H54 (cell line): ENCODE measurements around the gene TRIM7.

ENCODE experiments used
- DNase-seq: peaks from one replicate; pipeline ENCODE4 v3.0.0; 2011; ENCODE audit warnings: low spot score, mixed read lengths; ENCODE audit not compliant: insufficient read length
- FAIRE-seq: peaks from 3 replicates; lab custom pipeline; 2011; peaks lifted over from hg19 to GRCh38; lab: Jason Lieb, UNC
- POLR2A ChIP-seq: IDR thresholded peaks from 2 replicates; pipeline ENCODE4 v1.6.1; 2011; ENCODE audit warnings: low read depth, mild to moderate bottlenecking, low read length

The TRIM7 gene

DNA sequence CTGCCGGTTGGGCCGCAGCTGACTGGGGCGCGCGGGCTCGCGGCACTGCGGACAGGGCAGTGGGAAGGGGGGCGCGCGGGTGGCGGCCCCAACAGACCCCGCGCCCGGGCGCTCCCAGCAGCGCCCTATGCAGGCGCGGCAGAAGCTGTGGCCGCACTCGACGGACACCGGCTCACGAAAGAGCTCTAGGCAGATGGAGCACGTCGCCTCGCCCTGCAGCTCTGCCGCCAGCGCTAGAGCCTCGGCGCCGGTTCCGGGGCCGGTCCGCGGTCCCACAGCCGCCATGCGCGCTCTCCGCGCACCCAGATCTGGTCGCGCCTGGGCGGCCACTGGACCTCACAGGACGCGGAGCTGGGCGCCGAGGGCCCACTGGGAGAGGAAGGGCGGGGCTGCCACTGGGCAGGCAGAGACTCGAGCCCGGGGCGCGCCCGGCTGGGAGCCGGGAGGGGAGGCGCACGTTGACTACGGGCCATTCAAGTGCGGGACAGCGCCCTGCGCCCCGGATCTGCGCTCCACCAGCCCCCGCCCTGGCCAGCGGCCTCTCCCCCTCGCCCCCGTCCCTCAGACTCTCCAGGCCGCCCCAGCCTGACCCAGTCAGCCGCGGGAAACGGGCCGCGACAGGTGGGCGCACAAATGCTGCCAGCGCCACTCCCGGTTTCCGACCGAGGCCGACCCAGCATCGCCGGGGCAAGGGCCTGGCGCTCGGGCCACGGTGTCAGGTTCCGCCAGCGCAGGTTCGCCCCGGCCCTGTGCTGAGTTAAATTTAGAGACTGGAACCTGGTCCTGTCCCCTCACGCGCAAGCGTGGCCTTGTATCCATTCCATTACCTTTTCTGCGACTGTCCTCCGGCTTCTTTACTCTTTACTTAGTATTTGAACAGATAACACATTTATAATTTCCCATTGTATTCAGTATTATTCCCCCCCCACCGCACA, at the start of gene TRIM7:
TRIM7 (minus strand) TSS at position 371 of the 935 bp plus-strand sequence; CDS start at position 285, 86 bp downstream.
- DNase-seq (peak; percentile 49), FAIRE-seq (no peak)
- peak; percentile 58 for TF ChIP-seq POLR2A

DNA sequence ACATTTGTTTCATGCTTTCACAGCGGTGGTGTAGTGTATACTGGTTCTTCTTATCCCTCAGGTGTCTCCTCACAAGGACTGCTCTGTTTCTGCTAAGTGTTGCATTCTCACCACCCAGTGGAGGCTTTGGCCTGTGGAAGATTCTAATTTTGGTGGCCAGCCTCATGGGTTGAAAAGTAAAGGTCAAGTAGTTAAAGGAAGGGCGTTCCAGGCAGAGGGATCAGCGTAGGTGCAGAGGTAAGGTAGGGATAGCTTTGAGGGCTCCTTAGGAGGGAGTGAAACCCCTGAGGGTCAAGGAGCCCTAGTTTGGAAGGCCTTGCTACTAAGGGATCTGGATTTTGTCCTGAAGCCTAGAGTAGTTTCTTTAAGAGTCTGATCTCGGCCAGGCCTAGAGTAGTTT, 43.3 kb upstream of the TRIM7 start:
- no peak for TF ChIP-seq POLR2A

DNA sequence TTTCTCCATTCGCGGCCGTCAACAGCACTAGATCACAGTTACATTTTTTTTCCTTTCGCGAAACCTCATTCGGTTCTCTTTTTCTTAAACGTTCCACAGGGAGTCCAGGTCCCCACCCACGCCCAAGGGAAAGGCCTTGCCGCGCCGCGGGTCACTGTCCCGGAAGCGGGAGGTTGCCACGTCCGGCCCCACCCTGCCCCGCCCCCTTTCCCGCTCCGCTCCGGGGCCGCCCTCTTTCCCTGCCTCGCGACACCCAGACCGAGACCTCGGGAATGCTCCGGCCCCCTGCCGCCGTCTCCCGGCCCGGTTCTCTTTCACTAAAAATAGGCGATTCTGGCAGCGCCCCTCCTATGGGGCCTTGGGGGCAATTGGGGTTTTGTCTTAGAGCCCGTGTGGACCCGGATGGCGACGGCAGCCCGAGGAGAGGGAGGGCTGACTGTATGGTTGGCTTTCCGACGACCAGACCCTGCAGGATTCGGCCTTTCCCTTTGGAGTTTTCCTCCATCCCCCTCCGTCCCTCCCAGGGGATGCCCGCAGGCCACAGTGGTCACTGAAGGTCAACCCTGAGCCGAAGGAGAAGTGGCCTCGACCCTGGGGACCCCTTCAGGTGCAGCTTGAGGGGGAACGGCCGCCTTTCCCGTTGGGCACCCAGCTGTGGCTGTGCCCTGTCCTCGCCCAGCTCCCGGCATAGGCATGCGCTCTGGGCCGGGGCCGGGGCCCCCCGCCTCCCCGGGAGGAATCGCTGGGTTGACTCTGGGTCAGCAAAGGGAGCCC, 41.5 kb upstream of the TRIM7 start:
- DNase-seq = peak; percentile 67

More for the DNA sequence above, 43.3 kb upstream of the TRIM7 start:
- DNase-seq = no peak
- FAIRE-seq = no peak

DNA sequence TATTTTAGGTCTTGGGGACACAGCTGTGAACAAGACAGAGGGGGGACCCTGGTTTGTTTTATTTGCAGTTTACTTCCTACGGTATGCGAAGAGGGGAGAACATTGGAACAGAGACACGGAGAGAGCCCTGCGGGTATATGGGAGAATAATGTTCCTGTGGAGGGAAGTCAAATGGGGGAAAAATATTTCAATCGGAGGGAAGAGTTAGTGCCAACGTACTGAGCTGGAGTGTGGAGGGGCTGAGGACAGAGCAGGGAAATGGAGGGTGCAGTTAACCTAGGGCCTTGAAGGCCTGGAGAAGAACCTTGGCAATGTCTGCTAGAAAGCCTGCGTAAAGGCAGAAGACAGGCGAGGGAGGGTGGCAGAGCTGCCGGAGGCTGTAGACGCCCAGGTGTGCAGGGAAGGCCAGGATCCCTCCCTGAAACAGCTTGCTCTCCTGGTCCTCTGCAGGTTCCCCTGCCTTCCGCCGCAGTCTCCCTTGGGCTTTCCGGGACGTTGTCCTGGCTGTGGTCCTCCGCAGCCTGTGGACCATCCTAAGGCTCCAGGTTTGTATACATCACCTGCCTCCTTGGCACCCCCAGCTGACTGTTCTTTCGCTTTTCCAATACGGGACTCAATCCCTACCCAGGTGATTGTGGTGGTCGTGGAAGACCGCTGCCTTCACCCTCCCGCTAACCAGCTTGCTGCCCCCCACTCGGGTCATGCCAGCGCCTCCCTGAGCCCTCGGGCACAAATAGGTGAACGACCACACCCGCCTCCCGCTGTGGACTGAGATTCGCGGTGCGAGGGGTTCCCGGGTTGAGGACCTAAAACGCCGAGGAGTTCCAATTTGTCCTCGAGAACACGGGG, 40.7 kb upstream of the TRIM7 start:
- FAIRE-seq (no peak), DNase-seq (no peak)
- TF ChIP-seq POLR2A = no peak

More for the DNA sequence above, 41.5 kb upstream of the TRIM7 start:
- FAIRE-seq = no peak
- TF ChIP-seq POLR2A = peak; percentile 32; the same call in 1 of the 2 replicates

DNA sequence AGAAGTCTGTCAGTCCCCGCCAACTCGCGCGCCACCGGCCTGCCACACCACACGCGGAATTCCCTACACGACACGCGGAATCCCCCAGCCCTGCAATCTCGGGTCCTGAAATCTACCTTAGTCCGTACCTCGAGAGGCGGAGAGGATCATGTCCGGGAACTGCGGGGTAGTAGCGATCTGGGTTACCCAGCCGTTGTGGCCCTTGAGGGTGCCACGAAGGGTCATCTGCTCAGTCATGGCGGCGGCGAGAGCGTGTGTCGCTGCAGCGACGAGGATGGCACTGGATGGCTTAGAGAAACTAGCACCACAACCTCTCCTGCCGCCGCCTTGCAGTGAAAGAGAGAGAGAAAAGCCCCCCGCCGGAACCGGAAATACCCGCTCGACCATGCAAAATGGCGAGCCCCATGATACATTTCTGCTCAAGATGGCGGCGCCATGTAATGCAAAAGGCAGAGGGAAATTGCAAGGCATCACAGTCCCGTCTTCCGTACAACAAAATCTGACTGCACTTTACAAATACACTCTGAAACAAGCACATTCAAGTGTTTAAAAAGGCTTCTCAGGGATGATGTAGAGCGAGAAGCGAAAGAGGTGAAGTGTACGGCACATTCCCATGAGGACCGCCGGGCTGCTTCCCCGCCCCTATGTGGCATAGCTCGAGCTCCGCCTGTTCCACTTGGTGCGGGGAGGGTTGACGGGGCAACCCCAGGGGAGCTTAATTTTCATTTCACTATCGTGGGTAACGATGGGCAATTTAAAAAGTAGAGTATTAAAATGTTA, 38.8 kb upstream of the TRIM7 start, which contains the start of gene RACK1:
RACK1 (minus strand) TSS at position 343 of the 780 bp plus-strand sequence; CDS start at position 237, 106 bp downstream.
- peak; percentile 94 for TF ChIP-seq POLR2A
- FAIRE-seq (no peak), DNase-seq (peak; percentile 70)

DNA sequence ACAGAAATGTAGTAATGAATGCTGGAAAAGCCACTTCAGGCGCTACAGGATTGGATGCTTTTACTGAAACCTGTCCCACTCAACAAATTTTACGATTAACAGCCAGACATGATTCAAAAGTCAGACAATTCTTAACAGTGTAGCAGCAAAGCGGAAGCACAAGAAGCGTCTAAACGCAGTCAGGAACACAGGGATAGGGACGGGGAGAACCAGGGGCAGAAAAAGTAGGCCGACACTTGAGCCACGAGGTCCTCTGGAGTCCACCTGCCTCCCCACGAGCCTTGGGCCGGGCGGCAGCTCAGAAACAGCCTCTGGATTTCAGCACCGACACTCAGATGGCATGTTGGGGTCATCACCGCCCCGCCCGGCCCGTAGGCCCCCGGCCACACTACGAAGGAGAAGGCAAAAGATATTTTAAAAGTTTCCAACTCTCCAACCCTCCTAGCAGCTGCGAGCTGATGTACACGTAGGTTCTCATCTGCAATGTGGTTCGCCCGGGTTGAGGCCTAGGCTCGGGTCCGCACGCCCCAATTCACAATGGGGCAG, 38.1 kb upstream of the TRIM7 start:
- FAIRE-seq = no peak
- no peak for TF ChIP-seq POLR2A

GRCh38 chr5:181242031-181242451, 37.0 kb upstream of the TRIM7 start:
- DNase-seq (no peak), FAIRE-seq (no peak)
- TF ChIP-seq POLR2A = no peak

More for the DNA sequence above, 38.1 kb upstream of the TRIM7 start:
- DNase-seq = no peak

DNA sequence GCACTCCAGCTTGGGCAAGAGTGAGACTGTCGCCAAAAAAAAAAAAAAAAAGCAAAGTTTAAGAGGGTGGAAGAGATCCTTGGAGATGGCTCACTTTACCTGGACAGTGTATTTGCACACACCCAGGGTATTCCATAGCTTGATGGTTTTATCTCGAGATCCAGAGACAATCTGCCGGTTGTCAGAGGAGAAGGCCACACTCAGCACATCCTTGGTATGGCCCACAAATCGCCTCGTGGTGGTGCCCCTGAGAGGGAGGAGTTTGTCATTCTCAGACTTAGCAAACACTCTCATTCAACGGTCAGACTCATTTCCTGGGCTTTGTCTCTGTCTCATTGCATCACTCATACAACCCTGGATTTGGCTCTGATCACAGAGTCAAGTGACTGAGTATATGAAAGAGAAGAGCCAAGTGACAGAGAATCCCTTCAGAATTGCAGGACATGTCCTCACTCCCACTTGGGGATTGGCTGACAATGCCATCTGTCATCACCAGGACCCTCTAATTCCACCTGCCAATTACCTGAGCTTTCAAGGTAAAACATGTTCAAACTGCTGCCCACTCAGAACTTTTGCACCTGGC, 36.5 kb upstream of the TRIM7 start:
- TF ChIP-seq POLR2A = no peak
- DNase-seq (peak; percentile 46), FAIRE-seq (no peak)

DNA sequence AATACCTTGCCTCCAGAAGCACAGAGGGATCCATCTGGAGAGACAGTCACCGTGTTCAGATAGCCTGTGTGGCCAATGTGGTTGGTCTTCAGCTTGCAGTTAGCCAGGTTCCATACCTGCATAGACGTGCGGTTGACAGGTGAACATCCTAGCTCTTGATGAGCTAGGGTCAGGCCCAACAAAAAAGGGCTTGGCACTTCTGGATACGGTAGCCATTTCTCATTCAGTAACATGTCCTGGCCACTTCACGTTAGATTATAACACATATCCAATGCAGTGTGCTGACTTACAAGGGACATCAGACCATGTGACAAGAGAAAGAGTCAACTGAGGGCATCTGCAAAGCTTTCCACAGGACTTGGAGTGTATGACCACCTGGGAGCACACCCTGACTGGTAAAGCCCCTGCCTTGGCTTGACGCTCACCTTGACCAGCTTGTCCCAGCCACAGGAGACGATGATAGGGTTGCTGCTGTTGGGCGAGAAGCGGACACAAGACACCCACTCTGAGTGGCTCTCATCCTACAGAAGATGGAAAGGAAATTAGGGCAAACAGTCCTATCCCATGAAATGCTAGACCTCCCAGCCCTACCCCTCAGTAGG, 34.2 kb upstream of the TRIM7 start:
- FAIRE-seq = no peak
- no peak for TF ChIP-seq POLR2A
- DNase-seq = no peak

GRCh38 chr5:181237729-181238385, 32.9 kb upstream of the TRIM7 start:
- FAIRE-seq = no peak
- DNase-seq = no peak
- TF ChIP-seq POLR2A = no peak
